HG02870 (cell line): ENCODE data around the gene TRPM7.
"Not testable (repeated sequence)": the region's sequence is repeated elsewhere in the genome, so short reads cannot be mapped to it uniquely, and the experiment has no call there.

Experiments used
- ATAC-seq: cut with Tn5 transposase; IDR thresholded peaks from one replicate; pipeline ENCODE4 v1.9.1; 2021; ENCODE audit warnings: mild to moderate bottlenecking, moderate library complexity; ENCODE audit not compliant: unreplicated experiment

Gene TRPM7, protein sequence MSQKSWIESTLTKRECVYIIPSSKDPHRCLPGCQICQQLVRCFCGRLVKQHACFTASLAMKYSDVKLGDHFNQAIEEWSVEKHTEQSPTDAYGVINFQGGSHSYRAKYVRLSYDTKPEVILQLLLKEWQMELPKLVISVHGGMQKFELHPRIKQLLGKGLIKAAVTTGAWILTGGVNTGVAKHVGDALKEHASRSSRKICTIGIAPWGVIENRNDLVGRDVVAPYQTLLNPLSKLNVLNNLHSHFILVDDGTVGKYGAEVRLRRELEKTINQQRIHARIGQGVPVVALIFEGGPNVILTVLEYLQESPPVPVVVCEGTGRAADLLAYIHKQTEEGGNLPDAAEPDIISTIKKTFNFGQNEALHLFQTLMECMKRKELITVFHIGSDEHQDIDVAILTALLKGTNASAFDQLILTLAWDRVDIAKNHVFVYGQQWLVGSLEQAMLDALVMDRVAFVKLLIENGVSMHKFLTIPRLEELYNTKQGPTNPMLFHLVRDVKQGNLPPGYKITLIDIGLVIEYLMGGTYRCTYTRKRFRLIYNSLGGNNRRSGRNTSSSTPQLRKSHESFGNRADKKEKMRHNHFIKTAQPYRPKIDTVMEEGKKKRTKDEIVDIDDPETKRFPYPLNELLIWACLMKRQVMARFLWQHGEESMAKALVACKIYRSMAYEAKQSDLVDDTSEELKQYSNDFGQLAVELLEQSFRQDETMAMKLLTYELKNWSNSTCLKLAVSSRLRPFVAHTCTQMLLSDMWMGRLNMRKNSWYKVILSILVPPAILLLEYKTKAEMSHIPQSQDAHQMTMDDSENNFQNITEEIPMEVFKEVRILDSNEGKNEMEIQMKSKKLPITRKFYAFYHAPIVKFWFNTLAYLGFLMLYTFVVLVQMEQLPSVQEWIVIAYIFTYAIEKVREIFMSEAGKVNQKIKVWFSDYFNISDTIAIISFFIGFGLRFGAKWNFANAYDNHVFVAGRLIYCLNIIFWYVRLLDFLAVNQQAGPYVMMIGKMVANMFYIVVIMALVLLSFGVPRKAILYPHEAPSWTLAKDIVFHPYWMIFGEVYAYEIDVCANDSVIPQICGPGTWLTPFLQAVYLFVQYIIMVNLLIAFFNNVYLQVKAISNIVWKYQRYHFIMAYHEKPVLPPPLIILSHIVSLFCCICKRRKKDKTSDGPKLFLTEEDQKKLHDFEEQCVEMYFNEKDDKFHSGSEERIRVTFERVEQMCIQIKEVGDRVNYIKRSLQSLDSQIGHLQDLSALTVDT (N-terminal part only)

DNA sequence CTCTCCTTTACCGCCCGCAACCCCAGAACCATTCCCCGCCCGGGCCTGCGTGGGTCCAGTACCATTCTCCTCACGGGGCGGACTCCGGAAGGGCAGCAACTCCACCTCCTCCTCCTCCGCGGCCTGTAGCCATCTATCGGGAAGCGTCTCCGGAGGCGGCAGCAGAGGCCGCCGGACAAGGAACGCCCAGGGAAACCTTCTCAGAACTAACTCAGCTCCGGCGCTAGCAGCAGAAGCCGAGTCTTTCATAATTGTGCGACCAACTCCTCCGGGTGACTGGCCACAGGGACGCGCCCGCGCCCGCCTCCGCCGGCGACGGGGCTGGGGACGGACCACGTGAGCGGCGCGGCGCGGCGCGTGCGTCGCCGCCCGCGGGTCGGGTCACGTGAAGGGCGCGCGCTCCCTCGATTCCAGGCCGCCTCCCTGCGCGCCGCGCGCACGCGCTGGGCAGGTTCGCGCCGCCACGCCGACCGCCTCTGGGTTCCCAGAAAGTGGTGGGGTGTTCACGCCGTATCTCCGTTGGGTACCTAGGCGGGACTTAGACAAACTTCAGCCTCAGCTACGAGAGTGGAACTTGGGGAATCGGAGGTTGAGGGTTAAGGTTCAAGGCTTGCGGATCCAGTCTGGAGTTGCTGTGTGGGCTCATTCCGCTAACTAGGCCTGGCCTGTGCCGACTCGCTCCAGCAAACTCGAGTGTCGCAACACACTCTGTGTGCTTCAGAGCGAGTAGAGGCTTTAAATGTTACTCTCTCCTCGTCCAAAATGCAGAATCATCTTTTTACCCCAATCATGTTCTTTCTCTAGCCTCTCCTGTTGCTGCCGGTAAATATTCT is at the start of gene TRPM7:
Gene TRPM7, minus strand, starts transcription at position 329 of the 833 bp plus-strand sequence. Its CDS starts 264 bp downstream, at position 65.
- ATAC-seq, result peak; percentile 68

DNA sequence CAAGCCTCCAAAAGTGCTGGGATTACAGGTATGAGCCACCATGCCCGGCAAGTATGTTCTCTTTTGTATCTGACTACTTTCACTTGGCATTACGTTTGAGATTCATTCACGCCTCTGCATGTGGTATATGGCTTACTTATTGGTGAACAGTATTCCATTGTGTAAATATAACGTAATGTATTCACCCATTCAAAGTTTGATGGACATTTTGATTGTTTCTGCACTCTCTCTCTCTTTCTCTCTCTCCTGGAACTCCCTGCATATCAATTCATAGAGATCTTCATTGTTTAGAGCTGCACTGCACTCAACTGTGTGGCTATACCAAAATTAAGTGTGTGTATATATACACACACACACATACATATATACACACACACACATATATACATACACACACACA is 48.6 kb upstream of the TRPM7 start:
- no peak for ATAC-seq

DNA sequence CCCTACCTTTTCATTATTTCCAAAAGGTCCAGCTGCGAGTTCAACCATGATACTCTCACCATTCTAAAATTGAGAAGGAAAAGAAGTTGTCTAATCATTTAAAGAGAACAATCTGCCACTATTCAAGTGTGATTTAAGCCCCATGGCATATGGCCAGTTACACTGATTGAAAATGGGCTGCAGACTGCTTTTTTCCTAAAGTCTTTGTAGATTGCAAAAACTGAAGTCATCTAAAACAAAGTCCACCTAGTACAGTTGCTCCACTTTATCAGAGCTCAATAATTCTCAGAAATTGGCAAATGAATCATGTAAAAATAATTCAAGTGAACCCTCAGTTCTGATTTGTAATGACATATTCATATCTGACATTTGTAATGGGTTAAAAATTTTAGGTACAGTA is 39.7 kb upstream of the TRPM7 start:
- ATAC-seq, result no peak

DNA sequence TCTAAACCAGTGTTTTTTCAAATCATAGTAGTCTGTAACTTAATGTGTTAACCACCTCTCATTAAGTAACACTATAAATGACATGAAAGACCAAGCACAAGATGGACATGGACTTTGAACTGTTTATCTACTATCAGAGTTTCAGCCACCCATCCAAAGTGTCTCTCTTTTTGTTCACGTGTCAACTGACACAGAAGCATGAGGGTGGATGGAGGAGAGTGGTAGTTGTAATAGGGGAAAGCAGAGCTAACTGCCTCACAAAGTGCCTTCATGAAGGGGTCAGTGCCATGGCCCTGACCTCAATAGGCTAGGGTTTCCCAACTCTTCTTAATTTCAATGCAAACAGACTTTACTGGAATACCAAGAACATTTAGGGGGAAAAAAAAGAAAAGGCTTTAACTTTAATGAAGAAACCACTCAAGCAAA is 32.1 kb upstream of the TRPM7 start:
- ATAC-seq, result no peak

DNA sequence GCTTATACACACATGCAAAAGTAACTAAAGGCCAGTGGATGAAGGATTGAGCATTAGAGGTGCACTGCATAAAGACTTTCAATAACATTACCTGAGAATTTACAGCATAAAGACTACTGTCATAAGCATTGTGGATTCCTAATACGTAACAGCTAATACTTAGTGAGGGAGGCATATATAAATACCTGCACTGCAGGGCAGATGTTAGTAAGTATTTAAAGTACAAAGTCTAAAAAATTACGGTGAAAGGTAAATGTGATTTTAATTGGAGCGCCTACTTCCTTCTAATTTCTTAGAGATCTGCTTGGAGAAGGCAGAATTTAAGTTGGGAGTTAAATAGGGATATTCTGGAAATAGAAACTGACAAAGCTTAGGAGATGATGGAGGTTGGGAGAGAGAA is 25.4 kb upstream of the TRPM7 start:
- ATAC-seq, result no peak

DNA sequence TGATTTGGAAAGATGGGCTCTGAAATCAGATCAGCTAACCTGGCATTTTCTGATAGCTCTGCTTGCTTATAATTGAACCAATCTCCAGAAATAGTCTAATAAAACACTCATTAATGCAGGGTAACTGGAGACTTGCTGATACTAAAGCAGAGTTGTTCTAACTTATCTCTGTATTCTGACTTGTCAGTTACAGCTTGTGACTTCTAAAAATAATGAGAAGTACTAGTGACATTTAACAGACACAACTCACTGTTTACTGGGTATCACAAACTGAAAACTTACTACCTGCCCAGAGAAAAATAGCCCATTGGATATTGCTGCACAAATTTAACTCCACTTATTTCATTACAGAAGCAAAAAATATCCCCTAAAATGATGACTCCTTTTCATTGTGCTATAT is 24.0 kb upstream of the TRPM7 start:
- no peak for ATAC-seq

DNA sequence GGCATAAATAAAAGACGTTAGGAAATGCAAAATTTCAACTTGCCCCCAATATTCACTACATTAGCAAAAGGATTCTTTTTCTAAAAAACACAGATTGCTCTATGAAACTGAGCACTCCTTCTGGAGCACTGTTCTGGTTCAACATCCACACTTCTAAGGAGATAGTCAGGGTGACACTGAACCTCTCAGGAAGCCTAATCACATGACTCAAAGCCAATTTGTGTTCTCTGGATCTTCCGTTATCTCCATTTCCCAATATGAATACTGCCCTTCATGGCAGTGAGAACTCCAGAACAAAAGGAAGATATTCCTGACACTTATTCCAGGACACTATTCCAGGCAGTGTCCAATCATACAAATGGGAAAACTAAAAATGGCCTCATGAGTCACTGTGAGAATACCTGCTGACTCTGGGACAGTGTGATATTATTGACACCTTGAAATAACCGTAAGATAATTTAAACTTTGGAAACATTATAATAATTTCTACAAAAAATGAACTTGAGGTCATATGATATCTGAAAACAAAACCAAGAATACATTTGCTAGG is 21.4 kb upstream of the TRPM7 start:
- ATAC-seq, result no peak

DNA sequence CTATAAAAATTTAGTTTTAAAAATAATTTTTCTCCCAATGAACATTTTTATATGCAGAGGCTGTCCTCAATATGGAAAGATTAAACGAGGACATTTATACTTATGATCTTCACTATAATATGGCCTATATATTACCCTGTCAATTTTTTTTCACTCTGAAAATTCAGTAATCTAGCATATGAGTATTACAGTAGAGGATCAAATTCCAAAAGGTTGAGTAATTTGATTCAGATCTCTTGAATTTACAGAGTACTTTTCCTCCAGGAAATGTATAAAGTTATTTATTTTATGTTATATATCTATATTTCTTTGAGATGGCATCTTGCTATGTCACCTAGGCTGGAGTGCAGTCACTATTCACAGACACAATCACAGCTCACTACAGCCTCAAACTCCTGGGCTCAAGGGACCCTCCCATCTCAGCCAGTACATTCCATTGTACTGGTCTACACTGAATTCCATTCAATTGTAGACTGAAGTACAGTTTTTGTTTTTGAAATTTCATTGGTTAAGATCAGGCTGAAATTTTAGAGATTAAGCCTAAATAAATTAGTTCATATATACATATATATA is 16.3 kb upstream of the TRPM7 start:
- ATAC-seq, result no peak

DNA sequence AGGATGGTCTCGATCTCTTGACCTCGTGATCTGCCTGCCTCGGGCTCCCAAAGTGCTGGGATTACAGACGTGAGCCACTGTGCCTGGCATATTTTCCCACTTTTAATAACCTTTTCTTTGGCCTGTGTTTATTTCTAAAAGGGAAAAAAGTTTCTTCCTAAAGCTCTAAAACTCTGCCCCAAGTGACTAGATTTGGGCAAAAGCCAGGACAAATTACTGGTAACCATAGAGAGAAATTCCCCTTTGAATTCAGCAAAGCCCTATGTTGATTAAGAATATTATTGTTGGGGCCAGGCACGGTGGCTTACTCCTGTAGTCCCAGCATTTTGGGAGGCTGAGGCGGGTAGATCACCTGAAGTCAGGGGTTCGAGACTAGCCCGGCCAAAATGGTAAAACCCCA is 11.5 kb upstream of the TRPM7 start:
- no peak for ATAC-seq

DNA sequence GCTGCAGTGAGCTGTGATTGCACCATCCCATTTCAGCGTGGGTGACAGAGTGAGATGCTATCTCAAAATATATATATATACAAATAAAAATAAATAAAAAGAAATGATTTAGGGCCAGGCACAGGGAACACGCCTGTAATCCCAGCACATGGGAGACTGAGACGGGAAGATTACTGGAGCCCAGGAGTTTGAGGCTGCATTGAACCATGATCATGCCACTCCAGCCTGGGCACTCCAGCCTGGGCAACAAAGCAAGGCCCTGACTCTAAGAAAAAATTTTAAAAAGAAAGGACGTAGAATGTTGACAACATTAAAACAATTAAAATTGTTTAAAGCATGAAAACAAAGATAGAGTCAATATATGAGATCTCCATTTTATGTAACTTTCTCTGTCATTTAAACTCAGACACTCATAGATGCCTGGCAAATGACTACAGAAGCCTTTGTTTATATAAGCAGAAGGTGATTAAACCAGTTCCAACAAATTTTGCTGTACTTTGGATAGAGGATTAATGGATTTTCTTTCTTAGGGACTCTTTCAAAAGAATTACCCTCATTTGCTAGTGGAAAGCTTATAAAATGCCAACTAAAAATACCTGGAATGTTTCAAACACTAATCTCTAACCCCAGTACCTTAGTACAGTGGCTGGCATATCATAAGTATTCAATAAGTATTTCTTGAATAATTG is 10.7 kb upstream of the TRPM7 start:
- ATAC-seq, result no peak

DNA sequence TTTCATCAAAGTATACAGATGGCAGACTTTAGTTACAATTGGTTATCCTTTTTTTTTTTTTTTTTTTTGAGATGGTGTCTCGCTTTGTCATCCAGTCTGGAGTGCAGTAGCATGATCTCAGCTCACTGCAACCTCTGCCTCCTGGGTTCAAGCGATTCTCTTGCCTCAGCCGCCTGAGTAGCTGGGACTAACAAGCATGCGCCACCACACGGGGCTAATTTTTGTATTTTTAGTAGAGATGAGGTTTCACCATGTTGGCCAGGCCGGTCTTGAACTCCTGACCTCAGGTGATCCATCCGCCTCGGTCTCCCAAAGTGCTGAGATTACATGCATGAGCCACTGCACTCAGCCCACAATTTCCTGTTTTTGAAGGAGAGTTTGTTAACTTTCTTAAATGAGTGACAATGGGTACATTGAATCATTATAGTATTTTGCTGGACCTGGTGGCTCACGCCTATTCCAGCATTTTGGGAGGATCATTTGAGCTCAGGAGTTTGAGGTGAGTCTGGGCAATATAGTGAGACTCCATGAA is 8.1 kb upstream of the TRPM7 start:
- ATAC-seq, result not testable (repeated sequence)

DNA sequence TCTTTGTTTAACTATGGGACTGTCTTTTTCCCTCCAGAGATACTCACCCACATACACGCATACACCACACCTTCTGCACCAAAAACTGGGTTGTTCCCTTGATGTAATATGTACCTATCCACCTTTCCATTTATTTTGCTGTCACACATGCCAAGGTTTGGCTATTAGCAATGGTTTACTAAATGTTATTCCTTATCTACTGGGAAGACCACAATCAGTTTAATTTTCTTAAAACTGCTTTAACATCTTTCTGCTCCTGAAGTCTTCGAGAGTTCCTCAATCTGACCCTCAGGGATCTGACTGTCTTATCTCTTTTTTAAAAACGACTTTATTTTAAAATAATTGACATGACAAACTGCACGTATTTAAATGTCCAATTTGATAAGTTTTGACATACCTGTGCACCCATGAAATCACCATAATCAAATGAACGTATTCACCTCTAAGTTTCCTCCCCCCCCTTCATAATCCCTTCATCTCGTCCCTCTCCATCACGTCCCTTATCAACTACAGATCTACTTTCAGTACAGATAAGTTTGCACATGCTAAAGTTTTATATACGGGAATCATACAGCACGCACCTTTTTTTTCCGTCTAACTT is 805 bp upstream of the TRPM7 start:
- ATAC-seq, result no peak

DNA sequence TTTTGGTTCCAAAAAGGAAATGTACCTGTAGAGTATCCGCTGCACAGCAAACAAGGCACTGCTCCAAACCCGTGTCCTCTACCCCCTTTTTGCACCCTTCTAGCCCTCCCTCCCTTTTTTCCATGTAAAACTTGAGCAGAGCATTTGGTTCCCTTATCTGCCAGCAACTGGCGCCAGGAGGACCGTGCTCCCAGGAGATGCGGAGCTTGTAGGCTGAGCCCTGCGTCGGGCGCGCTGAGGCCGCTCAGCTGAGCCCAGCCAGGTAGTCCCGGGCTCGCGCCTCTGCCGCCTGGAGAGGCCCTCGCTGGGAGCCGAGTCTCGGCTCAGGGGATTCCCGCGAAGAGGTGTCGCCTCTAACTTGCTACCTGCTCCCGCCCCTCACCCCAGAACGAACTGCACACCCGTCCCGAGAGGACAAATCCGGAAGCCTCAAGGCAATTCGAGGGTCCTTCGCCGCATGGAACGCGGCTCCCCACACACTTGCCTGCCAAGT is 575 bp downstream of the TRPM7 start:
- peak; percentile 68 for ATAC-seq

DNA sequence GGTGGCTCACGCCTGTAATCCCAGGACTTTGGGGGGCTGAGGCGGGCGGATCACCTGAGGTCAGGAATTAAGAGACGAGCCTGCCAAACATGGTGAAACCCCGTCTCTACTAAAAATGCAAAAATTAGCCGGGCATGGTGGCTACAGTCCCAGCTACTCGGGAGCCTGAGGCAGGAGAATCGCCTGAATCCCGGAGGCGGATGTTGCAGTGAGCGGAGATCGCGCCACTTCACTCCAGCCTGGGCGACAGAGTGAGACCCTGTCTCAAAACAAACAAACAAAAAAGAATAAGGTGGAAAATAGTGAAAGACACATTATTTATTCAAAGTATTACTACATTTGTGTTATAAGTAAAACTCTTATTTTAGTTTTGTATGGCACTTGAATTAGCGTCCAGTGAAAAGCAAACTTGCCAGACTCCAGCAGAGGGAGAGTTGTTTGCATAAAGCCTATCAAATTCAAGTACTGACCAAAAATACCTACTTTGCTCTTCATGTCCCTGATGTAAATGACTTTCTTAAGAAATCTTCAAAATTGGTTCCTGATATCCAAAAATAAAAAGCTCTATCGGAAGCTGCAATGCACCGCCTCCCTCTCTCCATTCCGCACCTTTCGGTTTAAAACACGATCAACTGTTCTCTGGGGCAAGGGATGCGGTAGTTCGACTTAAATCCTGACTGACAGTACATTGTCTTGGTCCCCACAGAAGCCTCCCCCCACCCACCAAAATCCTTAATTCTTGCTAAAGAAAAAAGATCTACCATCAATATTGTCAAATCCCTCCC is 1.2 kb downstream of the TRPM7 start:
- ATAC-seq, result no peak

DNA sequence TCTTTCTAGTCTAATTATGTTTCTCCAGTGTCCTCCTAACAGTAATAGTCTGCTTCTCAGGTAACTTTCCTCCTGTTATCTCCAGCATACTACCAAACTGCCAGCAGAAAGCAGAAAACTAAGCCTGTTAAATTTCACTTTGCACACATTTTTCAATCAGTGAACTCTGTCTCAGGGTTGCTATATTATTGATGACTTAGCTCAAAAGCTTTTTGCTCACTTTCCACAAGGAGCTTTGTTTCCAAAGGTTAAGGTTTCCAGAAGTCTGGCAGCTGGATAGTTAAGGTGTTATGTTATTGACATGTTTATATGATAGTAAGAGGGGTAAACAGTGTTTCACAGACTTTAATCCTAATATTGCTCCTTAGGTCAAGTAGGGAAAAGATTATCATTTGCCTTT is 5.1 kb downstream of the TRPM7 start:
- ATAC-seq, result no peak

DNA sequence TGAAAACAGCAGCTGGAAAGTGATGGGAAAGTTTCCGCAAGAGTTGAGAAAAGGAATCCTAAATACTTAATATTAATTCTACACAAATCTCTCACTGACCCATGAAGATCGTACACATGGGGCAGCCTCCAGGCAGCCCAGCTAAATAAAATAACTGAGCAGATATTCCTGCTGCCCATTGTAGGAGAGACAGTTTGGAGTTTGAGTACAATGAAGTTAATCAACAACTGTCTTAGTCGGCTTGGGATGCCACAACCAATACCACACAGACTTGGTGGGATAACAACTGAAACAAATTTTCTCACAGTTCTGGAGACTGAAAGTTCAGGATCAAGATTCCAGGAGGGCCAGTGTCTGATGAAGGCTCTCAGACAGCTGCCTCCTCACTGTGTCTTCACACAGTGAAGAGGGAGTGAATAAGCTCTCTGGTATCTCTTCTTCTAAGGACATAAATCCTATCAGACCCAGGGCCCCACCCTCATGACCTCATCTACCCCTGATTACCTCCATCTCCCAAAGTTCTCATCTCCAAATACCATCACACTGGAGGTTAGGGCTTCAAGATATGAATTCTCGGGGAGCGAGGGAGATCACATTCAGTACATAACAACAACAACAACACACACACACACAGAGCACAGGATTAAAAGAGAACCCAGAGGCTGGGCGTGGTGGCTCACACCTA is 9.7 kb downstream of the TRPM7 start:
- no peak for ATAC-seq
